ENCODE results near the gene COMMD3.
"Not testable (repeated sequence)": the region's sequence is repeated elsewhere in the genome, so short reads cannot be mapped to it uniquely, and the experiment has no call there.

COMMD3 gene

GRCh38 chr10:22294694-22295093, 21.5 kb upstream of the COMMD3 start:
- Histone ChIP-seq H3K27me3 (replicated peaks in 2 of 5; ENCODE audit: control insufficient read depth in 4 of 5, insufficient read depth in 5 of 5, low read length in 4 of 5) (no peaks in the 10 kb centered on the region), H3K4me3 (ENCODE audit: control insufficient read depth in 1 of 7, extremely low read depth in 1 of 7, insufficient read depth in 4 of 7, low read depth in 2 of 7, low read length in 6 of 7) (no peak overlapping the region), H3K4me1 (ENCODE audit: control extremely low read depth in 1 of 4, control insufficient read depth in 4 of 4, insufficient read depth in 4 of 4, low read length in 3 of 4) (no peaks in the 10 kb centered on the region), H3K36me3 (ENCODE audit: control insufficient read depth in 4 of 4, insufficient read depth in 4 of 4, low read length in 3 of 4) (no peaks in the 10 kb centered on the region), H3K27ac (ENCODE audit: insufficient read depth in 1 of 2, low read depth in 1 of 2, low read length in 2 of 2, poor library complexity in 1 of 2, severe bottlenecking in 2 of 2) (no peak overlapping the region), H3K9me3 (ENCODE audit: control extremely low read depth in 1 of 5, control insufficient read depth in 4 of 5, insufficient read depth in 2 of 5, low read depth in 1 of 5, low read length in 4 of 5) (no peaks in the 10 kb centered on the region)
- CTCF ChIA-PET = no interaction called here
- DNase-seq = no peak
- POLR2A ChIA-PET = no interaction called here
- WGBS (ENCODE audit: insufficient coverage) = 100% methylated on average over 1 of the region's 2 CpGs

GRCh38 chr10:22301193-22301592, 15.0 kb upstream of the COMMD3 start:
- Histone ChIP-seq H3K36me3 (ENCODE audit: control insufficient read depth in 4 of 4, insufficient read depth in 4 of 4, low read length in 3 of 4) (no peaks in the 10 kb centered on the region), H3K4me3 (ENCODE audit: control insufficient read depth in 1 of 7, extremely low read depth in 1 of 7, insufficient read depth in 4 of 7, low read depth in 2 of 7, low read length in 6 of 7) (no peak overlapping the region), H3K9me3 (ENCODE audit: control extremely low read depth in 1 of 5, control insufficient read depth in 4 of 5, insufficient read depth in 2 of 5, low read depth in 1 of 5, low read length in 4 of 5) (peaks cover 0 to 2% (median 0%) of the 10 kb centered on the region in 5 experiments), H3K4me1 (ENCODE audit: control extremely low read depth in 1 of 4, control insufficient read depth in 4 of 4, insufficient read depth in 4 of 4, low read length in 3 of 4) (no peaks in the 10 kb centered on the region), H3K27me3 (replicated peaks in 2 of 5; ENCODE audit: control insufficient read depth in 4 of 5, insufficient read depth in 5 of 5, low read length in 4 of 5) (no peaks in the 10 kb centered on the region), H3K27ac (ENCODE audit: insufficient read depth in 1 of 2, low read depth in 1 of 2, low read length in 2 of 2, poor library complexity in 1 of 2, severe bottlenecking in 2 of 2) (no peak overlapping the region)
- DNase-seq = no peak
- POLR2A ChIA-PET = no interaction called here
- WGBS (ENCODE audit: insufficient coverage) = 83% methylated on average over 1 of the region's 4 CpGs
- CTCF ChIA-PET = no interaction called here

DNA sequence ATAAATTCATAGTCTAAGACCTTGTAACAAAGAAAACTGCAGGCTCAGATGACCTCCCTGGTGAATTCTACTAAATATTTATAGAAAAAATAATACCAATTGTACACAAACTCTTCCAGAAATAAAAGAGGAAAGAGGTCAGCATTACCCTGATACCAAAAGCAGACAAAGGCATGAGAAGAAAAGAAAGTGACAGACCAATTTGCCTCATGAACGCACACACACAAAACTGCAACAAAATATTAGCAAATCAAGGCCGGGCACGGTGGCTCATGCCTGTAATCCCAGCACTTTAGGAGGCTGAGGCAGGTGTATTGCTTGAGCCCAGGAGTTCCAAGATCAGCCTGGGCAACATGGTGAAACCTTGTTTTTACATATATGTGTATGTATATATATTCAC, 12.7 kb upstream of the COMMD3 start:
- Histone ChIP-seq H3K27me3 (replicated peaks in 2 of 5; ENCODE audit: control insufficient read depth in 4 of 5, insufficient read depth in 5 of 5, low read length in 4 of 5) (no peaks in the 10 kb centered on the region), H3K9me3 (ENCODE audit: control extremely low read depth in 1 of 5, control insufficient read depth in 4 of 5, insufficient read depth in 2 of 5, low read depth in 1 of 5, low read length in 4 of 5) (peaks cover 0 to 2% (median 0%) of the 10 kb centered on the region in 5 experiments), H3K36me3 (ENCODE audit: control insufficient read depth in 4 of 4, insufficient read depth in 4 of 4, low read length in 3 of 4) (no peaks in the 10 kb centered on the region), H3K27ac (ENCODE audit: insufficient read depth in 1 of 2, low read depth in 1 of 2, low read length in 2 of 2, poor library complexity in 1 of 2, severe bottlenecking in 2 of 2) (no peak overlapping the region), H3K4me1 (ENCODE audit: control extremely low read depth in 1 of 4, control insufficient read depth in 4 of 4, insufficient read depth in 4 of 4, low read length in 3 of 4) (no peaks in the 10 kb centered on the region), H3K4me3 (ENCODE audit: control insufficient read depth in 1 of 7, extremely low read depth in 1 of 7, insufficient read depth in 4 of 7, low read depth in 2 of 7, low read length in 6 of 7) (no peak overlapping the region)
- CTCF ChIA-PET = no interaction called here
- POLR2A ChIA-PET = no interaction called here
- no CpG with 5 or more reads among the region's 3 CpGs for WGBS (ENCODE audit: insufficient coverage)
- DNase-seq = no peak

DNA sequence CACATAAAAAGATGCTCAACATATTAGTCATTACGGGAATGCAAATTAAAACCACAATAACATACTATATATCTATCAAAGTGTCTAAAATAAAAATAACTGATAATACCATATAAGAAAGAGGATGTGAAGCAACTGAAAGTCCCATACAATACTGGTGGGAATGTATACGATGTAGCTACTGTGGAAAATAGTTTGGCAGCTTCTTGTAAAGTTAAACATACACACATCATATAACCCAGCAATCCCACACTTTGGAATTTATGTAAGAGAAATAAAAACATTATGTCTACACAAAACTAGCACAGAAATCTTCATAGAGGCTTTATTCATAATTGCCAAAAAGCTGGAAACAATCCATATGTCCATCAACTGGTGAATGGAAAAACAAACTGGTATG, 10.5 kb upstream of the COMMD3 start:
- ChIA-PET POLR2A (no interaction called here), CTCF (interaction anchor here (0.9 kb wide), 1 partner anchor 9 kb away, joined by 3 read pairs; no protein-coding TSS in a partner anchor)
- no CpG with 5 or more reads among the region's 2 CpGs for WGBS (ENCODE audit: insufficient coverage)
- Histone ChIP-seq H3K27ac (ENCODE audit: insufficient read depth in 1 of 2, low read depth in 1 of 2, low read length in 2 of 2, poor library complexity in 1 of 2, severe bottlenecking in 2 of 2) (no peak overlapping the region), H3K4me3 (ENCODE audit: control insufficient read depth in 1 of 7, extremely low read depth in 1 of 7, insufficient read depth in 4 of 7, low read depth in 2 of 7, low read length in 6 of 7) (no peak overlapping the region), H3K36me3 (ENCODE audit: control insufficient read depth in 4 of 4, insufficient read depth in 4 of 4, low read length in 3 of 4) (no peaks in the 10 kb centered on the region), H3K9me3 (ENCODE audit: control extremely low read depth in 1 of 5, control insufficient read depth in 4 of 5, insufficient read depth in 2 of 5, low read depth in 1 of 5, low read length in 4 of 5) (peaks cover 0 to 2% (median 0%) of the 10 kb centered on the region in 5 experiments), H3K27me3 (replicated peaks in 2 of 5; ENCODE audit: control insufficient read depth in 4 of 5, insufficient read depth in 5 of 5, low read length in 4 of 5) (no peaks in the 10 kb centered on the region), H3K4me1 (ENCODE audit: control extremely low read depth in 1 of 4, control insufficient read depth in 4 of 4, insufficient read depth in 4 of 4, low read length in 3 of 4) (no peaks in the 10 kb centered on the region)
- DNase-seq = no peak

GRCh38 chr10:22308390-22308789, 7.8 kb upstream of the COMMD3 start:
- ChIA-PET CTCF (no interaction called here), POLR2A (no interaction called here)
- H3K27ac ChIP-seq (ENCODE audit: insufficient read depth in 1 of 2, low read depth in 1 of 2, low read length in 2 of 2, poor library complexity in 1 of 2, severe bottlenecking in 2 of 2) = no peak overlapping the region

GRCh38 chr10:22309180-22310000, 6.8 kb upstream of the COMMD3 start:
- CTCF ChIA-PET = interaction anchor here (1.2 kb wide), 1 partner anchor 10 kb away, joined by 3 read pairs; no protein-coding TSS in a partner anchor
- H3K27ac ChIP-seq (ENCODE audit: insufficient read depth in 1 of 2, low read depth in 1 of 2, low read length in 2 of 2, poor library complexity in 1 of 2, severe bottlenecking in 2 of 2) = no peak overlapping the region
- no peaks in the 10 kb centered on the region for H3K27me3 ChIP-seq (replicated peaks in 2 of 5; ENCODE audit: control insufficient read depth in 4 of 5, insufficient read depth in 5 of 5, low read length in 4 of 5)
- no peak for DNase-seq
- no CpG with 5 or more reads among the region's 4 CpGs for WGBS (ENCODE audit: insufficient coverage)
- POLR2A ChIA-PET = no interaction called here
- no peaks in the 10 kb centered on the region for H3K36me3 ChIP-seq (ENCODE audit: control insufficient read depth in 4 of 4, insufficient read depth in 4 of 4, low read length in 3 of 4)
- peaks cover 0 to 18% (median 0%) of the 10 kb centered on the region in 4 experiments for H3K4me1 ChIP-seq (ENCODE audit: control extremely low read depth in 1 of 4, control insufficient read depth in 4 of 4, insufficient read depth in 4 of 4, low read length in 3 of 4)
- H3K4me3 ChIP-seq (ENCODE audit: control insufficient read depth in 1 of 7, extremely low read depth in 1 of 7, insufficient read depth in 4 of 7, low read depth in 2 of 7, low read length in 6 of 7) = no peak overlapping the region
- no peaks in the 10 kb centered on the region for H3K9me3 ChIP-seq (ENCODE audit: control extremely low read depth in 1 of 5, control insufficient read depth in 4 of 5, insufficient read depth in 2 of 5, low read depth in 1 of 5, low read length in 4 of 5)

More at GRCh38 chr10:22308390-22308789, 7.8 kb upstream of the COMMD3 start:
- DNase-seq = peak in 1 of 3 donors; percentile 41
- Histone ChIP-seq H3K9me3 (ENCODE audit: control extremely low read depth in 1 of 5, control insufficient read depth in 4 of 5, insufficient read depth in 2 of 5, low read depth in 1 of 5, low read length in 4 of 5) (peaks cover 0 to 2% (median 0%) of the 10 kb centered on the region in 5 experiments), H3K36me3 (ENCODE audit: control insufficient read depth in 4 of 4, insufficient read depth in 4 of 4, low read length in 3 of 4) (no peaks in the 10 kb centered on the region), H3K4me1 (ENCODE audit: control extremely low read depth in 1 of 4, control insufficient read depth in 4 of 4, insufficient read depth in 4 of 4, low read length in 3 of 4) (peaks cover 0 to 8% (median 0%) of the 10 kb centered on the region in 4 experiments), H3K27me3 (replicated peaks in 2 of 5; ENCODE audit: control insufficient read depth in 4 of 5, insufficient read depth in 5 of 5, low read length in 4 of 5) (no peaks in the 10 kb centered on the region), H3K4me3 (ENCODE audit: control insufficient read depth in 1 of 7, extremely low read depth in 1 of 7, insufficient read depth in 4 of 7, low read depth in 2 of 7, low read length in 6 of 7) (no peak overlapping the region)
- no CpG with 5 or more reads among the region's 2 CpGs for WGBS (ENCODE audit: insufficient coverage)

GRCh38 chr10:22310012-22310411, 6.2 kb upstream of the COMMD3 start:
- H3K9me3 ChIP-seq (ENCODE audit: control extremely low read depth in 1 of 5, control insufficient read depth in 4 of 5, insufficient read depth in 2 of 5, low read depth in 1 of 5, low read length in 4 of 5); H3K36me3 ChIP-seq (ENCODE audit: control insufficient read depth in 4 of 4, insufficient read depth in 4 of 4, low read length in 3 of 4); H3K4me3 ChIP-seq (ENCODE audit: control insufficient read depth in 1 of 7, extremely low read depth in 1 of 7, insufficient read depth in 4 of 7, low read depth in 2 of 7, low read length in 6 of 7); H3K27me3 ChIP-seq (replicated peaks in 2 of 5; ENCODE audit: control insufficient read depth in 4 of 5, insufficient read depth in 5 of 5, low read length in 4 of 5); POLR2A ChIA-PET; H3K27ac ChIP-seq (ENCODE audit: insufficient read depth in 1 of 2, low read depth in 1 of 2, low read length in 2 of 2, poor library complexity in 1 of 2, severe bottlenecking in 2 of 2); DNase-seq: not testable (repeated sequence)
- 100% methylated on average over 5 of the region's 10 CpGs for WGBS (ENCODE audit: insufficient coverage)
- H3K4me1 ChIP-seq (ENCODE audit: control extremely low read depth in 1 of 4, control insufficient read depth in 4 of 4, insufficient read depth in 4 of 4, low read length in 3 of 4) = peaks cover 0 to 24% (median 2%) of the 10 kb centered on the region in 4 experiments
- CTCF ChIA-PET = interaction anchor here (1.2 kb wide), 1 partner anchor 10 kb away, joined by 3 read pairs; no protein-coding TSS in a partner anchor
